OCI-LY7 (cell line): ENCODE data around the gene COX6B1. TPM values are rescaled to one million over a fixed set of nuclear protein-coding genes. Genes with fewer than 3 reads are reported as not detected.

Experiments
- BruUV-seq: library from RNA; stranded (reverse); fragments of 400-500 nt; replicated peaks from 2 replicates; lab custom pipeline; 2021; lab: Mats Ljungman, UMichigan
- CTCF ChIA-PET: fragments of 300-600 bp; sonication (Branson Sonifier 250); formaldehyde crosslinking; loops from one replicate; lab custom pipeline; 2022; ENCODE audit warnings: antibody characterized with exemption; ENCODE audit not compliant: unreplicated experiment; lab: Charles Lee
- POLR2A ChIA-PET: fragments of 300-600 bp; sonication (Branson Sonifier 250); formaldehyde crosslinking; loops from one replicate; lab custom pipeline; 2022; ENCODE audit warnings: antibody characterized with exemption; lab: Charles Lee
- DNase-seq: peaks from one replicate; pipeline ENCODE4 v3.0.0-alpha.2; 2015; ENCODE audit warnings: low spot score
- H2AFZ ChIP-seq: fragments of 200-600 bp; sonication (generic), shearing (Covaris generic); 2 replicates; pipeline ENCODE4 v1.6.1; 2014; ENCODE audit warnings: mild to moderate bottlenecking, antibody characterized with exemption, low read length, moderate library complexity
- H3K27ac ChIP-seq: fragments of 200-600 bp; sonication (generic); 2 replicates; pipeline ENCODE4 v1.5.1; 2014; ENCODE audit warnings: mixed run types, low read depth, mild to moderate bottlenecking, moderate library complexity, low read length, inconsistent platforms; ENCODE audit not compliant: poor library complexity, severe bottlenecking
- H3K36me3 ChIP-seq: fragments of 200-600 bp; sonication (generic); 2 replicates; pipeline ENCODE4 v1.6.1; 2014; ENCODE audit warnings: mild to moderate bottlenecking, antibody characterized with exemption, low read length, moderate library complexity, mixed read lengths; ENCODE audit not compliant: insufficient read depth
- H3K4me1 ChIP-seq: fragments of 200-600 bp; sonication (generic); 2 replicates; pipeline ENCODE4 v1.5.1; 2014; ENCODE audit warnings: mild to moderate bottlenecking, low read length; ENCODE audit not compliant: insufficient read depth, poor library complexity, severe bottlenecking
- H3K4me2 ChIP-seq: fragments of 200-600 bp; sonication (generic); 2 replicates; pipeline ENCODE4 v1.6.1; 2014; ENCODE audit warnings: mild to moderate bottlenecking, low read length
- H3K4me3 ChIP-seq: fragments of 200-600 bp; sonication (generic); 2 replicates; pipeline ENCODE4 v1.5.1; 2014; ENCODE audit warnings: mild to moderate bottlenecking, low read depth, low read length; ENCODE audit not compliant: poor library complexity, severe bottlenecking
- H3K79me2 ChIP-seq: fragments of 200-600 bp; sonication (generic); 2 replicates; pipeline ENCODE4 v1.6.1; 2016; ENCODE audit warnings: low read depth, mild to moderate bottlenecking, low read length, moderate library complexity, mixed read lengths; ENCODE audit not compliant: insufficient read depth
- H3K9me2 ChIP-seq: fragments of 200-600 bp; sonication (generic); 2 replicates; pipeline ENCODE4 v1.6.1; 2016; ENCODE audit warnings: mild to moderate bottlenecking, low read length, mixed read lengths; ENCODE audit not compliant: insufficient read depth
- H3K9me3 ChIP-seq: fragments of 200-600 bp; sonication (generic); 2 replicates; pipeline ENCODE4 v1.6.1; 2014; ENCODE audit warnings: mild to moderate bottlenecking, mixed run types, low read length, mixed read lengths
- H4K20me1 ChIP-seq: fragments of 200-600 bp; sonication (generic); 2 replicates; pipeline ENCODE4 v1.6.1; 2014; ENCODE audit warnings: mild to moderate bottlenecking, antibody characterized with exemption, low read length, moderate library complexity, mixed read lengths; ENCODE audit not compliant: insufficient read depth
- EZH2phosphoT487 ChIP-seq: fragments of 200-600 bp; sonication (generic); IDR thresholded peaks from 2 replicates; pipeline ENCODE4 v1.6.1; 2018; ENCODE audit warnings: low read depth, borderline replicate concordance, mild to moderate bottlenecking, mixed run types, antibody characterized with exemption, low read length, moderate library complexity, mixed read lengths
- intact Hi-C: fragments of 100-400 bp; cut with micrococcal nuclease; formaldehyde crosslinking; loops from one replicate; pipeline ENCODE4 v1.10.0; 2022; ENCODE audit not compliant: unreplicated experiment
- total RNA-seq, 2 experiments: library from RNA; depleted of rRNA in 1 of 2; stranded (reverse); fragments of >200 nt in 1 of 2; shearing (Covaris generic) in 1 of 2; gene quantifications; 2 replicates each; pipeline ENCODE4 v1.2.3, GENCODE V29; 2014 to 2022
- TF ChIP-seq, protein P1 (sequence below): fragments of 200-600 bp; sonication (generic); conservative IDR thresholded peaks from 2 replicates; pipeline ENCODE4 v1.5.1; 2014; ENCODE audit warnings: mild to moderate bottlenecking, antibody characterized with exemption, low read length, moderate library complexity, mixed read lengths

Gene COX6B1
- total RNA-seq, 2 experiments from 2014 or later = 373 to 536 TPM

DNA sequence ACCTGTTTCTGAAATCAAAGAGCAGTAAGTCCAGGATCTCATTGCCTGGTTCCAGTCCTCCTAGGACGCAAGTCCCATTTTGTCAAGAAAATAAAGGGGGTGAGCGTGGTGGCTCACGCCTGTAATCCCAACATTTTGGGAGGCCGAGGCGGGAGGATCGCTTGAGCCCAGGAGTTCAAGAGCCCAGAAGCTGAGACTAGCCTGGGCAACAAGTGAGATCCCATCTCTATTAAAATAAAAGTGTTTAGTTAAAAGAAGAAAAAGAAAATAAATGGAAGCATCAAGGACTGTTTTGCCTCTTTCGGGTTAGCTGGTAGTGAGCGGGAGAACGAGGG, 35.9 kb upstream of the COX6B1 start:
- POLR2A ChIA-PET = no interaction called here
- Histone ChIP-seq H3K9me3 (peaks cover 5% of the 10 kb centered on the region; the same call in 1 of the 2 replicates), H3K27ac (peak overlapping the region; percentile 27), H2AFZ (peak overlapping the region; percentile 84; the same call in 1 of the 2 replicates), H4K20me1 (no peaks in the 10 kb centered on the region), H3K4me1 (peaks cover 31% of the 10 kb centered on the region), H3K79me2 (peaks cover 8% of the 10 kb centered on the region), H3K4me3 (peak overlapping the region; percentile 82), H3K36me3 (peaks cover 17% of the 10 kb centered on the region; the same call in 1 of the 2 replicates), H3K4me2 (peak overlapping the region; percentile 88), H3K9me2 (no peaks in the 10 kb centered on the region)
- TF ChIP-seq, protein P1, sequence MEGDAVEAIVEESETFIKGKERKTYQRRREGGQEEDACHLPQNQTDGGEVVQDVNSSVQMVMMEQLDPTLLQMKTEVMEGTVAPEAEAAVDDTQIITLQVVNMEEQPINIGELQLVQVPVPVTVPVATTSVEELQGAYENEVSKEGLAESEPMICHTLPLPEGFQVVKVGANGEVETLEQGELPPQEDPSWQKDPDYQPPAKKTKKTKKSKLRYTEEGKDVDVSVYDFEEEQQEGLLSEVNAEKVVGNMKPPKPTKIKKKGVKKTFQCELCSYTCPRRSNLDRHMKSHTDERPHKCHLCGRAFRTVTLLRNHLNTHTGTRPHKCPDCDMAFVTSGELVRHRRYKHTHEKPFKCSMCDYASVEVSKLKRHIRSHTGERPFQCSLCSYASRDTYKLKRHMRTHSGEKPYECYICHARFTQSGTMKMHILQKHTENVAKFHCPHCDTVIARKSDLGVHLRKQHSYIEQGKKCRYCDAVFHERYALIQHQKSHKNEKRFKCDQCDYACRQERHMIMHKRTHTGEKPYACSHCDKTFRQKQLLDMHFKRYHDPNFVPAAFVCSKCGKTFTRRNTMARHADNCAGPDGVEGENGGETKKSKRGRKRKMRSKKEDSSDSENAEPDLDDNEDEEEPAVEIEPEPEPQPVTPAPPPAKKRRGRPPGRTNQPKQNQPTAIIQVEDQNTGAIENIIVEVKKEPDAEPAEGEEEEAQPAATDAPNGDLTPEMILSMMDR = no peak
- no peak for TF ChIP-seq EZH2phosphoT487
- DNase-seq = no peak
- intact Hi-C loops = loop anchor here (1.0 to 2.0 kb wide), 3 partner anchors 17 to 67 kb away; partner anchors contain the start of genes COX6B1, RBM42 and TMEM147
- CTCF ChIA-PET = no interaction called here
- BruUV-seq = TSS peak; percentile 84

DNA sequence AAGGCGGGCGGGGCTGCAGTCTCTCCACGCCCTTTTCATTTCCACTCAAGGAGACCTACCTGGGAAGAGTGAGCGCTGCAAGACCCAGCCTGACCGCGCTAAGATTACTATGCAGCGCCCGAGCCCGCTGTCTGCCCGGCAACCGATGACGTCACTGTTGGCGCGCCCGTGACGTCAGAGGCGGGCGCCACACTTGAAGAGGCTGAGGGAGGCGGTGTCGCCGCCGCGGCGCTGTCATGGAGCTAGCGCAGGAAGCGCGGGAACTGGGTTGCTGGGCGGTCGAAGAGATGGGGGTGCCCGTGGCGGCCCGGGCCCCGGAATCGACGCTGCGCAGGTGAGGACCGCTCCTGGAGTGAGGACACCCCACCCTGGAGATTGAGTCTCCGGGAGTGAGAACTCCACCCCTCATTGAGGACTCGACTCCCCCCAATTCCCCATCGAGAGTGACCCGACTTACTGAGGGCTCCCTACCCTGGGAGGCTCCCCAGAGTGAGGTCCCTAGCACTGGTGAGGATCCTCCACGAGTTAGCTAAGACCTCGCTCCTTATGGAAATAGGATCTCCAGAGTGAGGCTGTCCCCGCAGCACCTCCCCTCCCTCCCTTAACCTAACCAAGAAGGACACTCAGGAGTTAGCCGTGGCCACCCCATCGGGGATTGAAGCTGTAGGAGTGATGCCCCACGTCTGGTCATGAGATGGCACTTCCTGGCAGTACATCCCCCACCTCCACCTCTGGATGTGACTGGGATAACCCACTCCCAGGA, 35.4 kb upstream of the COX6B1 start, which contains the start of gene HAUS5:
TSS of gene HAUS5 (plus strand) at position 177 of the 763 bp plus-strand sequence. CDS start at position 237, 60 bp downstream.
- Histone ChIP-seq H3K4me2 (peak within 1 kb of the TSS; percentile 88), H3K4me1 (peaks cover 31% of the 10 kb centered on the region), H2AFZ (peak within 1 kb of the TSS; percentile 84; the same call in 1 of the 2 replicates), H3K79me2 (peaks cover 8% of the 10 kb centered on the region), H4K20me1 (no peaks in the 10 kb centered on the region), H3K9me2 (no peaks in the 10 kb centered on the region), H3K27ac (peak within 1 kb of the TSS; percentile 27), H3K9me3 (peaks cover under 1% of the 10 kb centered on the region; the same call in 1 of the 2 replicates), H3K4me3 (peak within 1 kb of the TSS; percentile 82), H3K36me3 (peaks cover 20% of the 10 kb centered on the region; the same call in 1 of the 2 replicates)
- CTCF ChIA-PET = no interaction called here
- no TSS peak for BruUV-seq
- TF ChIP-seq, protein P1 = no peak
- no peak for TF ChIP-seq EZH2phosphoT487
- DNase-seq = peak; percentile 95
- intact Hi-C loops = loop anchor here (1.0 to 2.0 kb wide), 3 partner anchors 16 to 67 kb away; partner anchors contain the start of genes COX6B1, RBM42 and TMEM147
- POLR2A ChIA-PET = interaction anchor here (0.6 to 1.5 kb wide), 3 partner anchors 12 to 242 kb away, joined by 3 read pairs; no protein-coding TSS in a partner anchor
